Suprapubic skin (tissue), 4 donors: ENCODE results near the gene HIP1. TPM values are rescaled to one million over a fixed set of nuclear protein-coding genes. Genes with fewer than 3 reads are reported as not detected.
"Not testable (repeated sequence)": the region's sequence is repeated elsewhere in the genome, so short reads cannot be mapped to it uniquely, and the experiment has no call there.

Experiments used
- DNase-seq, 2 donors: peaks; one replicate each; pipeline ENCODE4 v3.0.0-alpha.2; 2019; ENCODE audit warnings: low spot score in 2 of 2
- H3K27ac ChIP-seq: fragments of 200-600 bp; sonication (generic); one replicate; pipeline ENCODE4 v1.5.1; 2019
- H3K27me3 ChIP-seq: fragments of 200-600 bp; sonication (generic); one replicate; pipeline ENCODE4 v1.5.1; 2019
- H3K36me3 ChIP-seq: fragments of 200-600 bp; sonication (generic); one replicate; pipeline ENCODE4 v1.5.1; 2019
- H3K4me1 ChIP-seq: fragments of 200-600 bp; sonication (generic); one replicate; pipeline ENCODE4 v1.5.1; 2019
- H3K4me3 ChIP-seq: fragments of 200-600 bp; sonication (generic); one replicate; pipeline ENCODE4 v1.5.1; 2019; ENCODE audit warnings: mild to moderate bottlenecking
- H3K9me3 ChIP-seq: fragments of 200-600 bp; sonication (generic); one replicate; pipeline ENCODE4 v1.5.1; 2019
- WGBS: methylation state at CpG from one replicate; pipeline ENCODE4 v1.1.5; 2018; 5-methylcytosine and 5-hydroxymethylcytosine counted together
- total RNA-seq, 4 donors: library from RNA; depleted of rRNA; stranded (reverse); fragments of >200 nt; gene quantifications; one replicate each; pipeline ENCODE4 v1.1.0, GENCODE V29; 2016

The HIP1 gene
- total RNA-seq, 4 donors from 2014 or later, result 16.0 to 29.4 (median 22.3) TPM

DNA sequence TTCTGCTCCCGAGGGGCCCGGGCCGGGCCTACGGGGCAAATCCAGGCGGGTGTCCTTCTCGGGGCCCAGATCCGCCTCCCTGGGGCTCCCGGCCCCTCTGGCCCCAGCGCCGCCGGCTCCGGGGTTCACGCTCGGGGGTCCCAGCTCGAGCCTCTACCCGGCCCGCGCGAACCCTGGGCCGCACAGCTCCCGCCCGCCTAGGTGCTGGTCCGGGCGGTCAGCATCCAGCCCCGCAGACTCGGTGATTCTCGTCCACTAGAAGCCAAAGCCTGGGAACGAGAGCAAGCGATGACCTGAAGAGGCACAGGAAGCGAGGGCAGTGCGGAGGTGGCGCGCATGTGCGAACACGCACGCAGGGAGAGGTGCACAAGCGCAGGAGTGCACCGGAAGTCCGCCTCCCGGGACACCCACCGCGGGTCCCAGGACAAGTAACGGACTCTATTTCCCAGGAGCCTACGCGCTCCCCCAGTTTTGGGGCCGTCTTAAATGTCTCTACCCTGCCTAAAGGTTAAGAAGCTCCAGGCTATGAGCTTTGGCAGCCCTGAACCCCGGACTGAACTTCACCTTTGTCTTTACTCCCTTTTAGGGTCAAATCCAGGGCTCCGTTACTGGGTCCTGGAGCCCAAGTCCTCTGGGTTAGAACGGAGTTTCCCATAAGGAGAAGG, 252.6 kb downstream of the HIP1 start, which contains the start of gene POM121C:
TSS of gene POM121C (minus strand) at position 321 of the 665 bp plus-strand sequence. CDS start 44,803 bp downstream, outside the sequence.
- 3% methylated on average over 4 of the region's 49 CpGs for WGBS
- Histone ChIP-seq H3K4me3 (peak within 1 kb of the TSS; percentile 83), H3K27ac (peak within 1 kb of the TSS; percentile 78)
- peak; percentile 95 to 96 for DNase-seq
- not testable (repeated sequence) for H3K36me3 ChIP-seq, H3K4me1 ChIP-seq, H3K27me3 ChIP-seq, H3K9me3 ChIP-seq

DNA sequence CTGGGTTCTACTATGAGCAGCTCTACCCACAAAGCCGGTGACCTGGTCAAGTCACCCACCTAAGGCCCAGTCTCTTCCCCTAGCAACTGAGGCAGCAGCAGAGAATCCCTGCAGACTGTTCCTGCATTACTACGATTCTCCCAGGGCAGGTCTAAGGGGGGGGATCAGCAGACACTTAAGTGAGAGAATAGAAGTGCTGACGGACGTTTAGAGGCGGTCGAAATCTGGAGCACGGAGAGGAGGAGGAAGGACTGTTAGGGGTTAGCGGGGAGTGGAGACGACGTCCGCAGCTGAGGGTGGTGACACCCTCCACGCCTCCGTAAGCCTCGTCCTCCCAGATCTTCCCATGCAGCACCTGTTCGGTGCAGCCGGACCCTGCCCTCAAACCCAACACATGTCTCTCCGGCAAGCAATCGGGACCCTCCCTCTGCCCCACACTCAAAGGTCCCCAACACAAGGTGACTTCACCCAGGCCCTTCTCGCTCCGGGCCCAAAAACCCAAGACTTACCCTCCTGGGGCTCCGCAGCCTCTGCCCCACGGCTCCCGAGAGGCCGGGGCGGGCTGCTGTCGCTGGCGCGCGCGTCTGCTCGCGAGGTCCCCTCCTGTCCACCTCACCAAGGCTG, 253.3 kb downstream of the HIP1 start:
- DNase-seq, H3K36me3 ChIP-seq, H3K4me1 ChIP-seq, H3K9me3 ChIP-seq, H3K27me3 ChIP-seq: not testable (repeated sequence)
- WGBS, result 4% methylated on average over 16 of the region's 32 CpGs
- peak overlapping the region; percentile 83 for H3K4me3 ChIP-seq
- peak overlapping the region; percentile 78 for H3K27ac ChIP-seq

Other genes with a start within 250 kb of the HIP1 start
- gene SPDYE5, start 246.6 kb downstream of the HIP1 start, total RNA-seq, result not detected
- gene CCL26, start 33.3 kb upstream of the HIP1 start, total RNA-seq, result not detected
- gene CCL24, start 74.9 kb upstream of the HIP1 start, total RNA-seq, result 1 to 10 TPM in 2 of 4 donors, not detected in 2; 2.6 to 2.7 TPM
- 10 to 100 TPM; 28.3 to 63.1 (median 49.8) TPM for gene RHBDD2, start 140.1 kb upstream of the HIP1 start, total RNA-seq
- gene POR, start 176.2 kb upstream of the HIP1 start, total RNA-seq, result 100 to 1,000 TPM in 1 of 4 donors, 10 to 100 TPM in 3; 85.8 to 112 (median 91.8) TPM